ENCODE measurements around the gene TMEM140. TPM values are rescaled to one million over a fixed set of nuclear protein-coding genes. Genes with fewer than 3 reads are reported as not detected.
A peak's percentile ranks its signal among the peaks of the same experiment; 100 is the strongest.

TMEM140 gene
- total and polyA plus RNA-seq, 11 donors = 6.7 to 131 (median 26.5) TPM

- Histone ChIP-seq H3K4me3 (no peak overlapping the region), H3K4me1 (peaks cover 0 to 11% (median 0%) of the 10 kb centered on the region in 12 donors), H3K27ac (no peak overlapping the region), H3K36me3 (peaks cover 0 to 100% (median 76%) of the 10 kb centered on the region in 9 donors), H3K9me3 (no peaks in the 10 kb centered on the region), H3K27me3 (no peaks in the 10 kb centered on the region)
- DNase-seq = no peak
- intact Hi-C loops (cut with DNase I) = no loop called here
- TF ChIP-seq POLR2A (IDR thresholded peaks at IDR 0.05) (no peak), CTCF (IDR thresholded peaks at IDR 0.05) (no peak)
- ATAC-seq = no peak
These were observed 42.8 kb downstream of the TMEM140 start for GRCh38 chr7:135190703-135191102.

GRCh38 chr7:135192914-135193536 is 45.2 kb downstream of the TMEM140 start:
- TF ChIP-seq POLR2A (IDR thresholded peaks at IDR 0.05) = no peak
- no peak for TF ChIP-seq CTCF (IDR thresholded peaks at IDR 0.05)
- intact Hi-C loops (cut with DNase I) = no loop called here
- Histone ChIP-seq H3K27me3 (no peaks in the 10 kb centered on the region), H3K27ac (no peak overlapping the region), H3K4me1 (peaks cover 0 to 11% (median 0%) of the 10 kb centered on the region in 12 donors), H3K9me3 (no peaks in the 10 kb centered on the region), H3K4me3 (no peak overlapping the region), H3K36me3 (peaks cover 0 to 100% (median 76%) of the 10 kb centered on the region in 9 donors)
- peak in 1 of 5 donors; percentile 14 for DNase-seq
- WGBS, 4 donors = 89 to 96% (median 93%) methylated on average over 7 to 11 of the region's 11 CpGs
- ATAC-seq = no peak

- Histone ChIP-seq H3K36me3 (peaks cover 0 to 100% (median 76%) of the 10 kb centered on the region in 9 donors), H3K4me3 (no peak overlapping the region), H3K9me3 (no peaks in the 10 kb centered on the region), H3K4me1 (peaks cover 0 to 11% (median 0%) of the 10 kb centered on the region in 12 donors), H3K27ac (no peak overlapping the region), H3K27me3 (no peaks in the 10 kb centered on the region)
- no peak for TF ChIP-seq CTCF (IDR thresholded peaks at IDR 0.05)
- no peak for TF ChIP-seq POLR2A (IDR thresholded peaks at IDR 0.05)
- ATAC-seq = no peak
- intact Hi-C loops (cut with DNase I) = no loop called here
- WGBS, 4 donors = 94 to 96% (median 95%) methylated on average over 10 of the region's 10 CpGs
- peak in 1 of 5 donors; percentile 3 for DNase-seq
These were observed 45.8 kb downstream of the TMEM140 start for GRCh38 chr7:135193615-135194081.

GRCh38 chr7:135194494-135195095 is 46.7 kb downstream of the TMEM140 start:
- no peaks in the 10 kb centered on the region for H3K9me3 ChIP-seq
- peaks cover 0 to 5% (median 0%) of the 10 kb centered on the region in 12 donors for H3K4me1 ChIP-seq
- H3K27ac ChIP-seq = no peak overlapping the region
- WGBS, 4 donors = 75 to 82% (median 80%) methylated on average over 10 to 12 of the region's 12 CpGs
- no peak overlapping the region for H3K4me3 ChIP-seq
- ATAC-seq = no peak
- no peaks in the 10 kb centered on the region for H3K27me3 ChIP-seq
- H3K36me3 ChIP-seq = peaks cover 0 to 100% (median 77%) of the 10 kb centered on the region in 9 donors
- DNase-seq = no peak
- no peak for TF ChIP-seq POLR2A (IDR thresholded peaks at IDR 0.05)
- no peak for TF ChIP-seq CTCF (IDR thresholded peaks at IDR 0.05)
- intact Hi-C loops (cut with DNase I) = no loop called here
